Measurements from ENCODE around the gene MCU.

The MCU gene

DNA sequence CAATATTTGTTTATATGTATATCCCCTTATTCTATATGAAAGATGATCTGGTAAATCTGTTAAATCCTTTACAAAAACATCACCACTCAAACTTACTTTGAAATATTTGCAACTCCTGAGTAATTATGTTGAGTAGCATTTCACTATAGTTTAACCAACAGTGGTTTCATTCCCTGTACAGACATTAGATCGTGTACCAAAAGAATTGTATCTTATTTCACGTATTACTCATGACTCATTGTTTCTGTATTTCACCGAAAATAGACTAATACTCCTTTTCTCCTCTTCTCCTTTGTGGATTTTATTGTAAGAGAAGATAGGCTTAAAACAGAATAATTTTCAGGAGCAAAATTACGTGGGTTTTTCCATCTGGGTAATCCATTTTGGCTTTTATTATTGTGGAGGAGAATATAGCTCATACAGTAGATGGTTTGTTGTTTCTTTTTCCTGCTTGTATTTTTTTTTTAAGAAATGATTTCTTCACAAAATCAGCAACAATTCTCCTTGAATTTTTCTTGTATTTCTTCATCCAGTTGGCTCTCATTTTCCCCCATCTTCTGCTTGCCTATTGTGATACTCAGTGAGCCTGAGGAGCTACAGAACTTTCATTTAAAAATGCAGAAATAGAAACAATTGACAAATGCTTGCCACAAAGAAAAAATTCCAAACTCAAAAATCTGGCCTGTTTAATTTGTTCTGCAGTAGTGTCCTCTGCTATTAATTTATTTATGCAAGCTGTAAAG is 111.0 kb downstream of the MCU start:
- Histone ChIP-seq H3K9ac (ENCODE audit: low read length) (no peak overlapping the region), H3K27me3 (ENCODE audit: control insufficient read depth, insufficient read depth, low read length) (no peaks in the 10 kb centered on the region), H3K27ac (ENCODE audit: low read depth, low read length) (0 out of 2 replicates have a peak overlapping the region, but pooled peaks have one; percentile 53), H3K9me3 (ENCODE audit: control insufficient read depth, insufficient read depth, low read depth, low read length) (no peaks in the 10 kb centered on the region), H3K4me3 (ENCODE audit: low read depth, low read length) (no peak overlapping the region), H3K36me3 (ENCODE audit: control insufficient read depth, insufficient read depth, low read length) (no peaks in the 10 kb centered on the region), H3K4me1 (ENCODE audit: control insufficient read depth, insufficient read depth, low read length) (peaks cover 7% of the 10 kb centered on the region)

DNA sequence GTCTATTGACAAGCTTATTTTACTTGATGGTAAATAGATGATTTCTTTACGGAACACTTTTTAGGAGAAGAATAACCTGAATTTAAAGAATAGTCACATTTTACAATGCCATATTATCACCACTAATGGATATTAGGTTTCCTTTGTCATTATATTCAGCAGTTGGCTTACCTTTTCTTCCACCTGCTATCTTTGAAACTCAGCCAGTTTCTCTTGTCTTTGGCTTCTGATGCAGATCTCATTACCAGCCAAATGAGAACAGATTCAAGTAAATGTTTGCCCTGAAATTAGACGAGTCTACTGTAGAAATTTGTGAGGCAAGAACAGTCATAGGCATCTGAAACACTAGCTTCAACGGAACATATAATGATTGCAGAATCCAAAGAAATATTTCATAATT is 116.1 kb downstream of the MCU start:
- H3K4me3 ChIP-seq (ENCODE audit: low read depth, low read length) = no peak overlapping the region
- peaks cover 12% of the 10 kb centered on the region; the same call in 1 of the 2 replicates for H3K4me1 ChIP-seq (ENCODE audit: control insufficient read depth, insufficient read depth, low read length)
- H3K9ac ChIP-seq (ENCODE audit: low read length) = no peak overlapping the region
- H3K9me3 ChIP-seq (ENCODE audit: control insufficient read depth, insufficient read depth, low read depth, low read length) = no peaks in the 10 kb centered on the region
- no peaks in the 10 kb centered on the region for H3K27me3 ChIP-seq (ENCODE audit: control insufficient read depth, insufficient read depth, low read length)
- H3K36me3 ChIP-seq (ENCODE audit: control insufficient read depth, insufficient read depth, low read length) = no peaks in the 10 kb centered on the region
- H3K27ac ChIP-seq (ENCODE audit: low read depth, low read length) = no peak overlapping the region

DNA sequence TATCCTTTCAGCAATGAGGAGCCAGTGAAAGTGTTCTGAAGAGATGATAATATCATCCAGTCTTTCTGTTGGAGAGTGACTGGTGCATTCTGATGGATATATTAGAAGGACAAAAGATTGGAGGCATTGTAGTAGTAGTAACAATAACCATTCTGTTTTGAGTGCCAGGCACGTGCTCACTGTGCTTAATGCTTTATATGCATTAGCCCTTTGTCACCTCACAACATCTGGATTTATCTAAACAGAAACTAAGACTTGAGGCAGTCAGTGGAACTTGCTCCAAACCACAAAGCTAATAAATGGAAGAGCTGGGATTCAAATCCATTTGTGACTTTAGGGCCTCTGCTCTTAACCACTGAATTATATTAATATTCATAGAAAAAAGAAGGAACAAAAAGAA is 117.1 kb downstream of the MCU start:
- Histone ChIP-seq H3K36me3 (ENCODE audit: control insufficient read depth, insufficient read depth, low read length) (no peaks in the 10 kb centered on the region), H3K9ac (ENCODE audit: low read length) (no peak overlapping the region), H3K27me3 (ENCODE audit: control insufficient read depth, insufficient read depth, low read length) (no peaks in the 10 kb centered on the region), H3K4me1 (ENCODE audit: control insufficient read depth, insufficient read depth, low read length) (peaks cover 12% of the 10 kb centered on the region; the same call in 1 of the 2 replicates), H3K27ac (ENCODE audit: low read depth, low read length) (no peak overlapping the region), H3K4me3 (ENCODE audit: low read depth, low read length) (no peak overlapping the region), H3K9me3 (ENCODE audit: control insufficient read depth, insufficient read depth, low read depth, low read length) (no peaks in the 10 kb centered on the region)

DNA sequence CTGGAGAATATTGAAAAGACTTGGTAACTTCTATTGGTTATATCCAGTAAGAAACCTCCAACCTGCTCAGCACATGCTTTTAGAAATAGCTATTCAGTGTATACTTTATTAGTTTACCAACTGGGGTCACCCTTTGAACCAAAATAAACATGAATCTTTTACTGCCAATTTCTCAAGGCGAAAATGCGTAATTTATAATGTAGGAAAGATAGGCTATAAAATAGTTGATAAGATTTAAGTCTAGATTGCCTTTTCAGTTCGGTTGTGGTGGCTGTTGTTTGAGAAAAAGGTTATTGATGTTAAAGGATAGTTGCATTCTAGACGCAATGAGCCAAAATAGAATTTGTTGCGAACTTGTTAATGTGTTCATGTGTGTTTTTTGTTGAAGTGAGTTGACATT is 119.0 kb downstream of the MCU start:
- Histone ChIP-seq H3K27me3 (ENCODE audit: control insufficient read depth, insufficient read depth, low read length) (no peaks in the 10 kb centered on the region), H3K4me1 (ENCODE audit: control insufficient read depth, insufficient read depth, low read length) (peaks cover 12% of the 10 kb centered on the region; the same call in 1 of the 2 replicates), H3K36me3 (ENCODE audit: control insufficient read depth, insufficient read depth, low read length) (no peaks in the 10 kb centered on the region), H3K9ac (ENCODE audit: low read length) (no peak overlapping the region), H3K27ac (ENCODE audit: low read depth, low read length) (no peak overlapping the region; the same call in 1 of the 2 replicates), H3K9me3 (ENCODE audit: control insufficient read depth, insufficient read depth, low read depth, low read length) (no peaks in the 10 kb centered on the region), H3K4me3 (ENCODE audit: low read depth, low read length) (no peak overlapping the region)

DNA sequence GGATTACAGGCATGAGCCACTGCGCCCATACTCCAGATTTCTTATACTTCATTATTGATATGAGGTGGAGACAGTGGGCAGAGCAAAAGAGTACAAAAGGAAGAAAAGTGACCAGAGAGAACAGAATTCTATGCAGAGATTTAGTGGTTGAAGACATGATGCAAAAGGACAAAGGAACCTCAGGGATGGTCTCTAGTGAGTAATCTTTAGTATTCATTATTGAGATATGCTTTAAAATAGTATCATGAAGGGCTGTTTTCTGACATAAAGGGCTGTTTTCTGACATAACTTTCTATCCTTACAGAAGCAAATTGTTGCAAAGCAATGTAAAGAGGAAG is 120.4 kb downstream of the MCU start:
- Histone ChIP-seq H3K9ac (ENCODE audit: low read length) (no peak overlapping the region), H3K27me3 (ENCODE audit: control insufficient read depth, insufficient read depth, low read length) (no peaks in the 10 kb centered on the region), H3K9me3 (ENCODE audit: control insufficient read depth, insufficient read depth, low read depth, low read length) (no peaks in the 10 kb centered on the region), H3K27ac (ENCODE audit: low read depth, low read length) (no peak overlapping the region), H3K4me1 (ENCODE audit: control insufficient read depth, insufficient read depth, low read length) (peaks cover 12% of the 10 kb centered on the region; the same call in 1 of the 2 replicates), H3K4me3 (ENCODE audit: low read depth, low read length) (no peak overlapping the region), H3K36me3 (ENCODE audit: control insufficient read depth, insufficient read depth, low read length) (no peaks in the 10 kb centered on the region)

DNA sequence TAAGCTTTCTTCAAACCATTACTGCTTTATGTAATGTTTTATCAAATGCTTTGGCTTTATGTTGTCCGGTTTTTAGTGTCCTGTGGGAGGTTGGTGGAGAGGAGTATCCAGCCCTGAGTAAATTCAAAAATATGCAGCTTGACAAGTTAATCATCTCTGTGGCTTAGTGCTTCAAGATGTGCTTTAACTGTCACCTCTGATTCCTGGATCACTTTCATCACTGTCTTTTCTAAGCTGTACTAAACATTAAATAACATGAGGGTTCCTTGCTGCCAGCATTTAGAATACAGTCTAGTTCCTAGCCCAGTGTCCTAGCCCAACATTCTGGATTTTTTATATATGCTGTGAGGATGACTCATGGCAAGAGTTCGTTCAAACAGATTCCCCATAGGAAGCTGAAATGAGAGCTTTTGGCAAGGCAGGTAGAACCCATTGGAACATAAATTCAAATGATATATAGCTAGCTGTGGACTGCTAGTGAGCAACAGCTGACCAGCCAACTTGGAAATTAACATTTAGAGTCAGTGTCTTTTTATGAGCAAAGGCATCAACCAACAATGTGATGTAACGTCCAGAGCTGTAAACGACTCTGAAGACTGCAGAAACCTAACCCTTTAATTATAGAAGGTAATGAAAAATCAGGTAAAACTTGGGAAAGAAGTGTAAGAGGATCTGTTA is 120.9 kb downstream of the MCU start:
- no peak overlapping the region for H3K27ac ChIP-seq (ENCODE audit: low read depth, low read length)
- H3K9ac ChIP-seq (ENCODE audit: low read length) = no peak overlapping the region
- no peaks in the 10 kb centered on the region for H3K27me3 ChIP-seq (ENCODE audit: control insufficient read depth, insufficient read depth, low read length)
- H3K4me3 ChIP-seq (ENCODE audit: low read depth, low read length) = no peak overlapping the region
- no peaks in the 10 kb centered on the region for H3K9me3 ChIP-seq (ENCODE audit: control insufficient read depth, insufficient read depth, low read depth, low read length)
- H3K4me1 ChIP-seq (ENCODE audit: control insufficient read depth, insufficient read depth, low read length) = peaks cover 10% of the 10 kb centered on the region; the same call in 1 of the 2 replicates
- no peaks in the 10 kb centered on the region for H3K36me3 ChIP-seq (ENCODE audit: control insufficient read depth, insufficient read depth, low read length)

DNA sequence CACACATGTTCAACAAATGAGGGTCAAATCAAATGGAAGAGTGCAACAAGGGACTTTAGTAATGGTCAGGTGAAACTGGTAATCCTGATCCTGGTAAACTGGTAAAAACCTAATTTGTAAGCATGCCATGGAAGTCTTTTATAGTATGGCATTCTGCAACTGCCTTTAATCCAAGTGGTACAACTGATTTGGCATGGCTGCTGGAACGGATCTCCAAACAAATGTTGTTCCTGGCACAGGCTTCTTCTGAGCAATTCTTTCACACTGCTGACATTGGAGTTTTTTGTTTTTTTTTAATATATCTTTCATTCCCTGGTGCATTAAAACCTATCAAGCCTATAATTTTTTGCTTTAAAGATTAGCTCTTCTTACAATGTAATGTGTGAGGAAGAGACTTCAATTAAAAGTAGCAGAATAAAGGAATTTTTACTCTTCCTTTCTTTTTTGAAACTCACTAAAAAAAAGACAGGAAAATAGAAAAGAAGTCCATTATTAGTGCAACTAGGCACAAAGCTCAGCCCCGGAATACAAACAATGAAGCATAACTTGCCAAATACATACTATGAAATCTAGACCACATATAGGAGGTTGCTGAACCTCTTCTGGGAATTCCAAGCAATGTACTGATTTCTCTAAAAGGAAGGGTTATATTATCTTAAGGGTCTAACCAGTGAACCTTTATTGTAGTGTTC is 122.3 kb downstream of the MCU start:
- Histone ChIP-seq H3K4me3 (ENCODE audit: low read depth, low read length) (no peak overlapping the region), H3K27me3 (ENCODE audit: control insufficient read depth, insufficient read depth, low read length) (no peaks in the 10 kb centered on the region), H3K9me3 (ENCODE audit: control insufficient read depth, insufficient read depth, low read depth, low read length) (no peaks in the 10 kb centered on the region), H3K4me1 (ENCODE audit: control insufficient read depth, insufficient read depth, low read length) (no peaks in the 10 kb centered on the region), H3K27ac (ENCODE audit: low read depth, low read length) (no peak overlapping the region), H3K9ac (ENCODE audit: low read length) (no peak overlapping the region), H3K36me3 (ENCODE audit: control insufficient read depth, insufficient read depth, low read length) (no peaks in the 10 kb centered on the region)

DNA sequence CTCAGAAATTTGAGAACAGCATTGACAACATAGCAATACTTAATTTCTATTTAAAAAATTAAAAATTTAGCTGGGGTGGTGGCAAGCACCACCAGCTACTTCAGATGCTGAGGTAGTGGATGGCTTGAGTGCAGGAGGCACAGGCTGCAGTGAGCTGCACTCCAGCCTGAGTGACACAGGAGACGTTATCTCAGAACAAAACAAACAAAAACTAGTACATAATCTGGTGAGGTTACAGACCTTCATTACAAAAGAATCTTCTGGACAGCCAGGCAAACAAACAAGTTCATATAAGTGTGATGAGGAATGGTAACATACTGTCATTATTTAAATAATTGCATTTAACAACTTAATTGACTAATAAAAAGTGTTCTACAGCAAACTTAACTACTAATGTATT is 124.6 kb downstream of the MCU start:
- Histone ChIP-seq H3K4me3 (ENCODE audit: low read depth, low read length) (no peak overlapping the region), H3K27me3 (ENCODE audit: control insufficient read depth, insufficient read depth, low read length) (no peaks in the 10 kb centered on the region), H3K9ac (ENCODE audit: low read length) (no peak overlapping the region), H3K36me3 (ENCODE audit: control insufficient read depth, insufficient read depth, low read length) (no peaks in the 10 kb centered on the region), H3K4me1 (ENCODE audit: control insufficient read depth, insufficient read depth, low read length) (no peaks in the 10 kb centered on the region), H3K27ac (ENCODE audit: low read depth, low read length) (no peak overlapping the region), H3K9me3 (ENCODE audit: control insufficient read depth, insufficient read depth, low read depth, low read length) (no peaks in the 10 kb centered on the region)

DNA sequence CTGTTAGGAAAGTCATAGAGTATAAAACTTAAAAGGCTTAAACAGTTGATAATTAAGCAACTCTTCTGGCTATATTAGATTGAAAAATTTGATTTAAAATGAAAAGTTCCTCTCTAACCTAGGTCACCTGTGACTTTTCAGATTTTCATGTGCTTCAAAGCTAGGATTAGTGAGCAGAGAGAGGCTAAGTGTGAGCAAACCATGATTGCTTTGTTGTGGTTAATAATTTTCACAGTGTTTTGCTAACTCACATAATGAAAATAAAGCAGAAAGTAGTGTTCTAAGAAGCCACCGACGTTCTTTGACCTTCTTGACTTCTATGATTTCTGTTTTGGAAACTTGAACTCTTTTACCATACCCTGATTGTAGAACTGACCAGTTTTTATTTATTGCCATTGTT is 126.1 kb downstream of the MCU start:
- no peaks in the 10 kb centered on the region for H3K4me1 ChIP-seq (ENCODE audit: control insufficient read depth, insufficient read depth, low read length)
- no peaks in the 10 kb centered on the region for H3K36me3 ChIP-seq (ENCODE audit: control insufficient read depth, insufficient read depth, low read length)
- H3K9me3 ChIP-seq (ENCODE audit: control insufficient read depth, insufficient read depth, low read depth, low read length) = peaks cover 8% of the 10 kb centered on the region; the same call in 1 of the 2 replicates
- H3K9ac ChIP-seq (ENCODE audit: low read length) = no peak overlapping the region
- no peaks in the 10 kb centered on the region for H3K27me3 ChIP-seq (ENCODE audit: control insufficient read depth, insufficient read depth, low read length)
- H3K4me3 ChIP-seq (ENCODE audit: low read depth, low read length) = no peak overlapping the region
- no peak overlapping the region for H3K27ac ChIP-seq (ENCODE audit: low read depth, low read length)

DNA sequence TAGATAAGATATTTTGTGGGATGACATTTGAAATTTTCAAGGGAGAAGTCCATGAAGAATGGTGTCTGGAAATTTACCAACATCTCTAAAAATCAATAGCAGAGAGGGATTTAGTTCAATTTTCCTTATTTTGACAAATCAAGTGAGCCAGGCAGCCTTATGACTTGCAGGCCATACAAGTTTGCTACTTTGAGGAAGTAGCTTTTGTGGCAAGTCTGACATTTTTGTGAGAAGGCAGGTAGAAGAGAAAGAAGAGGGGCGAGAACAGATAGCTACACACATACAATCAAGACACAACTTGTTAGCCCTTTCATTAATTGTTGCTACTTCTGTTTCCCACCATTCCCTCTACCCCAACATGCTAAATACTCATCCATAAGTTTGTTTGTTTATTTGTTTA is 127.1 kb downstream of the MCU start:
- H3K27me3 ChIP-seq (ENCODE audit: control insufficient read depth, insufficient read depth, low read length) = no peaks in the 10 kb centered on the region
- no peak overlapping the region for H3K27ac ChIP-seq (ENCODE audit: low read depth, low read length)
- no peaks in the 10 kb centered on the region for H3K4me1 ChIP-seq (ENCODE audit: control insufficient read depth, insufficient read depth, low read length)
- H3K9me3 ChIP-seq (ENCODE audit: control insufficient read depth, insufficient read depth, low read depth, low read length) = peaks cover 9% of the 10 kb centered on the region; the same call in 1 of the 2 replicates
- H3K4me3 ChIP-seq (ENCODE audit: low read depth, low read length) = no peak overlapping the region
- no peak overlapping the region for H3K9ac ChIP-seq (ENCODE audit: low read length)
- H3K36me3 ChIP-seq (ENCODE audit: control insufficient read depth, insufficient read depth, low read length) = no peaks in the 10 kb centered on the region

DNA sequence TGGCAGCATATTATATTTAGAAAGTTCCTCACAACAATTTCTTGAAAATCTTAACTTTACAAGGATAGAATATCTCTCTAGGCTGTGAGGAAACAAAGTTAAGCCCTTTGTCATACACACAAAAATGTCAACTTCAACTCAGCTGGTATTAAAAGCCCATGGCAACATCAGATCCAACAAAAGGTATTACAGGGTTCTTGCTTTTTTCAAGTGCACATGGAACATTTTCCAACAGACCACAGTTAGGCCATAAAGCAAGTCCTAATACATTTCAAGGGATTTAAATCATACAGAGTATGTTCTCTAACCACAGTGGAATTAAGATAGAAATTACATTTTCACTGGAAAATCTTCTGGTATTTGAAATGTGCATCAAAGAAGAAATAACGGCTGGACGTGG is 129.7 kb downstream of the MCU start:
- H3K9ac ChIP-seq (ENCODE audit: low read length) = no peak overlapping the region
- no peak overlapping the region for H3K27ac ChIP-seq (ENCODE audit: low read depth, low read length)
- no peaks in the 10 kb centered on the region for H3K27me3 ChIP-seq (ENCODE audit: control insufficient read depth, insufficient read depth, low read length)
- H3K4me3 ChIP-seq (ENCODE audit: low read depth, low read length) = no peak overlapping the region
- peaks cover 8% of the 10 kb centered on the region for H3K4me1 ChIP-seq (ENCODE audit: control insufficient read depth, insufficient read depth, low read length)
- peaks cover 9% of the 10 kb centered on the region; the same call in 1 of the 2 replicates for H3K9me3 ChIP-seq (ENCODE audit: control insufficient read depth, insufficient read depth, low read depth, low read length)
- no peaks in the 10 kb centered on the region for H3K36me3 ChIP-seq (ENCODE audit: control insufficient read depth, insufficient read depth, low read length)

Data from HUES6 (cell line).